GM12873 (cell line): ENCODE data around the gene PLK4.

Experiments used
- TF ChIP-seq, protein P1 (sequence below): IDR thresholded peaks from 2 replicates; pipeline ENCODE4 v1.5.1; 2012; ENCODE audit warnings: low read depth, mild to moderate bottlenecking, moderate library complexity, low read length, control low read depth; ENCODE audit not compliant: insufficient read depth; ENCODE audit errors: missing control alignments

The PLK4 gene

GRCh38 chr4:127849505-127850234 is 31.0 kb upstream of the PLK4 start:
- TF ChIP-seq, protein P1, sequence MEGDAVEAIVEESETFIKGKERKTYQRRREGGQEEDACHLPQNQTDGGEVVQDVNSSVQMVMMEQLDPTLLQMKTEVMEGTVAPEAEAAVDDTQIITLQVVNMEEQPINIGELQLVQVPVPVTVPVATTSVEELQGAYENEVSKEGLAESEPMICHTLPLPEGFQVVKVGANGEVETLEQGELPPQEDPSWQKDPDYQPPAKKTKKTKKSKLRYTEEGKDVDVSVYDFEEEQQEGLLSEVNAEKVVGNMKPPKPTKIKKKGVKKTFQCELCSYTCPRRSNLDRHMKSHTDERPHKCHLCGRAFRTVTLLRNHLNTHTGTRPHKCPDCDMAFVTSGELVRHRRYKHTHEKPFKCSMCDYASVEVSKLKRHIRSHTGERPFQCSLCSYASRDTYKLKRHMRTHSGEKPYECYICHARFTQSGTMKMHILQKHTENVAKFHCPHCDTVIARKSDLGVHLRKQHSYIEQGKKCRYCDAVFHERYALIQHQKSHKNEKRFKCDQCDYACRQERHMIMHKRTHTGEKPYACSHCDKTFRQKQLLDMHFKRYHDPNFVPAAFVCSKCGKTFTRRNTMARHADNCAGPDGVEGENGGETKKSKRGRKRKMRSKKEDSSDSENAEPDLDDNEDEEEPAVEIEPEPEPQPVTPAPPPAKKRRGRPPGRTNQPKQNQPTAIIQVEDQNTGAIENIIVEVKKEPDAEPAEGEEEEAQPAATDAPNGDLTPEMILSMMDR: no peak

- TF ChIP-seq, protein P1: no peak
Observed at GRCh38 chr4:127852661-127853060, 28.0 kb upstream of the PLK4 start.

- TF ChIP-seq, protein P1: no peak
Observed at GRCh38 chr4:127856196-127856812, 24.4 kb upstream of the PLK4 start.

- TF ChIP-seq, protein P1: no peak
Observed at GRCh38 chr4:127856813-127857447, 23.8 kb upstream of the PLK4 start.

GRCh38 chr4:127857641-127858040 is 23.1 kb upstream of the PLK4 start:
- TF ChIP-seq, protein P1: no peak

- TF ChIP-seq, protein P1: no peak
Observed at GRCh38 chr4:127868196-127868595, 12.5 kb upstream of the PLK4 start.

GRCh38 chr4:127870281-127870680 is 10.4 kb upstream of the PLK4 start:
- TF ChIP-seq, protein P1: no peak
